Mesenteric fat pad (tissue), 1 donor: Measurements from ENCODE around the gene ANTXR2. TPM values are rescaled to one million over a fixed set of nuclear protein-coding genes. Genes with fewer than 3 reads are reported as not detected.

Experiments used
- DNase-seq: peaks from one replicate; pipeline ENCODE4 v3.0.0-alpha.2; 2020; ENCODE audit warnings: low spot score
- total RNA-seq: library from RNA; stranded (reverse); fragmentation: NEBNext Ultra II Directional; extraction: Animal tissue kit (Norgen Biotek cat#: 25700); gene quantifications from one replicate; pipeline ENCODE4 v1.2.1, GENCODE V29; 2021
- donor health status: DM: yes; HTN: yes; CAD: no.

Gene ANTXR2
- total RNA-seq, 1 donor from 2014 or later = 197 TPM

- no peak for DNase-seq
Measured at GRCh38 chr4:79871961-79872360, 201.1 kb downstream of the ANTXR2 start.

- no peak for DNase-seq
Measured at GRCh38 chr4:79869597-79870237, 203.3 kb downstream of the ANTXR2 start.

GRCh38 chr4:79865201-79865597 is 207.8 kb downstream of the ANTXR2 start:
- no peak for DNase-seq

GRCh38 chr4:79864500-79865200 is 208.4 kb downstream of the ANTXR2 start:
- DNase-seq = no peak

- DNase-seq = no peak
Measured at GRCh38 chr4:79863333-79863732, 209.7 kb downstream of the ANTXR2 start.

DNA sequence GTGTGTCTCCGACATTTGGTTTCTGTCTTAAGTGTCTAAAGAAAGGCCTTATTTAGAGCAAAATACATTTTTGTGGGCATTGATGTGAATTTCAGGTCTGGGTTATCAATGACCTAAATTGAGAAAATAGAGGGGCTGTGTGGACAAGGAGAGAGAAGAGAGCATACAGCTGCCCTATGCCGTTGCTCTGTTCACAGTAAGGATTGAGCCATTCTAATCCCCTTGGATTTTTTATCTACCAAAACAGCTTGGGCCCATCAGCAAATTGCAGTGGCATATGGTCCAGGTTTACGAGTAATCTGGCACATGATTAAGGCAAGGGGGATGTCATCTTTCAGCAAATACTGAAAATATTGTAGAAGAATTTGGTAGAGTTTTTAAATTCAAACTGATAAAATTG is 210.2 kb downstream of the ANTXR2 start:
- DNase-seq = no peak

- no peak for DNase-seq
Measured at GRCh38 chr4:79857811-79858210, 215.2 kb downstream of the ANTXR2 start.

DNA sequence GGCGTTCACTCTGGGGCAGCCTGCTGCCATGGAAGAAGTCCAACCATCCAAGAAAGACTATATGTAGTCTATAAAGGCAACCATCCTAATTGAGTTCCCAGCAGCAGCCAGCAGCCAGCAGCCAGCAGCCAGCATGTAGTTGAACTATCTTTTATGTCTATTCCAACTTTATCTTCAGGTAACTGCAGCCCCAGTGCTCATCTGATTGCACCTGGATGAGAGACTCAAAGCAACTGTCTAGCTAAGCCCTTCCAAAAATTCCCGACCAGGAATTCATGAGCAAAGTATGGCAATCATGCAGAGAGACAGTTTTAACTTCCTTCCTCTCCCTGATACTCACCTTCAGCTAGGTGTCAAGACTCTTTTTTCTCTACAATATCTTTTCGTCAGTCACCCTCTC is 216.8 kb downstream of the ANTXR2 start:
- no peak for DNase-seq

- DNase-seq = no peak
Measured at GRCh38 chr4:79854856-79855502, 218.1 kb downstream of the ANTXR2 start.

GRCh38 chr4:79852305-79852730 is 220.7 kb downstream of the ANTXR2 start:
- no peak for DNase-seq

GRCh38 chr4:79851625-79852304 is 221.3 kb downstream of the ANTXR2 start:
- no peak for DNase-seq

Other genes with a start within 250 kb of the ANTXR2 start
- gene PRDM8, start 124.3 kb upstream of the ANTXR2 start, total RNA-seq = 2.6 TPM
- not detected for gene FGF5, start 193.4 kb upstream of the ANTXR2 start, total RNA-seq